ENCODE measurements around the gene CRK.

CRK gene

GRCh38 chr17:1455797-1456599, at the start of gene CRK:
TSS of gene CRK (minus strand) at chr17:1456232. CDS start at chr17:1456117, 115 bp downstream.
- peak; percentile 100 for DNase-seq

- no peak for DNase-seq
Observed at GRCh38 chr17:1505586-1505985, 49.6 kb upstream of the CRK start.

GRCh38 chr17:1504866-1505265, 48.8 kb upstream of the CRK start:
- no peak for DNase-seq

GRCh38 chr17:1503699-1504098, 47.7 kb upstream of the CRK start:
- no peak for DNase-seq

- no peak for DNase-seq
Observed at GRCh38 chr17:1498869-1499268, 42.8 kb upstream of the CRK start.

- no peak for DNase-seq
Observed at GRCh38 chr17:1498233-1498632, 42.2 kb upstream of the CRK start.

- DNase-seq = no peak
Observed at GRCh38 chr17:1497831-1498230, 41.8 kb upstream of the CRK start.

GRCh38 chr17:1496869-1497268, 40.8 kb upstream of the CRK start:
- DNase-seq = no peak

GRCh38 chr17:1495265-1495989, 39.4 kb upstream of the CRK start:
- no peak for DNase-seq

- DNase-seq = no peak
Observed at GRCh38 chr17:1494736-1495253, 38.8 kb upstream of the CRK start.

- no peak for DNase-seq
Observed at GRCh38 chr17:1494203-1494602, 38.2 kb upstream of the CRK start.

- DNase-seq = no peak
Observed at GRCh38 chr17:1493291-1493980, 37.4 kb upstream of the CRK start.

- no peak for DNase-seq
Observed at GRCh38 chr17:1492249-1493206, 36.5 kb upstream of the CRK start, which contains the start of gene MYO1C. TSS of gene MYO1C (minus strand) at chr17:1492686. CDS start at chr17:1492487, 199 bp downstream.

- DNase-seq = peak; percentile 71
Observed at GRCh38 chr17:1491443-1492248, 35.6 kb upstream of the CRK start.

- DNase-seq = peak; percentile 85
Observed at GRCh38 chr17:1490643-1491442, 34.8 kb upstream of the CRK start.

- no peak for DNase-seq
Observed at GRCh38 chr17:1488826-1489270, 32.8 kb upstream of the CRK start.

- DNase-seq = peak; percentile 87
Observed at GRCh38 chr17:1487939-1488825, 32.1 kb upstream of the CRK start.

- peak; percentile 88 for DNase-seq
Observed at GRCh38 chr17:1486802-1487695, 31.0 kb upstream of the CRK start.
